ENCODE measurements around the gene GATAD1. TPM values are rescaled to one million over a fixed set of nuclear protein-coding genes. Genes with fewer than 3 reads are reported as not detected.
"Not testable (repeated sequence)": the region's sequence is repeated elsewhere in the genome, so short reads cannot be mapped to it uniquely, and the experiment has no call there.

The GATAD1 gene
- total RNA-seq, 1 experiment from 2014 or later, result 15.8 TPM

DNA sequence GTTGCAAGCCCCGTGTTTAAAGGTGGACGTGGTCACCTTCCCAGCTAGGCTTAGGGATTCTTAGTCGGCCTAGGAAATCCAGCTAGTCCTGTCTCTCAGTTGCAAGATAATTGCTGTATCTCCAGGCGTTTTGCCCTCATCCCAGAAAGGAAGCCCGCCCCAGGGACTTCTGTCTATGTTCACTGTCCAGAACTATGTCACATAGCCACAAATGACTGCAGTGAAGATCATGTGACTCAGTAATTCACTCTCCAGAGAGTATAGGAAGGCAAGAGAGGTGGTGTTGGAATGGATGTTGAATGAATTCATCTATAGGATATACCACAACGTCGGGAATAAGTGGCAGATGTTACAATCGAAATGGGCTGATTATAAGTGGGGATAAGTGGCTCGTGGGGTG is 30.8 kb downstream of the GATAD1 start:
- CTCF ChIA-PET, result no interaction called here
- BruUV-seq (replicated peaks), result no TSS peak

DNA sequence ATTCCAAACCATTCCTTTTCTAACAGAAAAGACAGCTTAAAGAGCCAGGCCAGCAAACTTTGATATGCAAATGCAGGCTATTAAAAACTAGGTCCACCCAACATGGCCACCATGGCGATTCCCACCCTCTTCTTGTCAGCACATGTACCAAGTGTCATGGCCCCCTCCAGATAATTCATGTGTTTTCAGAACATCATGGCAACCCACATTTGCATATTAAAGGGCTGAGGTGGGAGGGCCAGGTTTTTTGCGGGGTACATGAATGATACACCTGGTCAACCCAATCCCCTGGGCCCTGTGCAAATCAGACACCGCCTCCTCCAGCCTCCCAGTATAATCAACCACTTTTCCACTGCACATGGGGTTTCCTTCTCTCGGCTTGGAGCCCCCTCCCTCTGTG is 31.4 kb downstream of the GATAD1 start:
- BruUV-seq (replicated peaks), result no TSS peak
- Histone ChIP-seq H3K9me3 (ENCODE audit: low read length) (no peaks in the 10 kb centered on the region), H3F3A (ENCODE audit: low read length, unreplicated experiment) (no peaks in the 10 kb centered on the region), H3K9me2 (replicated peaks; ENCODE audit: low read length) (no peaks in the 10 kb centered on the region), H3K4me3 (ENCODE audit: low read length) (no peak overlapping the region), H3K79me2 (ENCODE audit: low read length) (no peaks in the 10 kb centered on the region), H2AFZ (ENCODE audit: low read length) (no peak overlapping the region), H3K27me3 (ENCODE audit: low read length) (no peaks in the 10 kb centered on the region), H4K20me1 (ENCODE audit: low read length) (no peaks in the 10 kb centered on the region), H3K36me3 (ENCODE audit: low read depth, low read length) (no peaks in the 10 kb centered on the region), H3K4me2 (ENCODE audit: low read length) (no peak overlapping the region), H3K9ac (ENCODE audit: low read length) (no peak overlapping the region), H3K4me1 (ENCODE audit: insufficient read depth, low read length) (peaks cover 4% of the 10 kb centered on the region; the same call in 1 of the 2 replicates), H3K27ac (ENCODE audit: low read length) (no peak overlapping the region)
- ATAC-seq (no peak), DNase-seq (no peak)
- CTCF ChIA-PET, result no interaction called here
- intact Hi-C loops (cut with micrococcal nuclease), result no loop called here
- TF ChIP-seq EZH2phosphoT487 (IDR thresholded peaks at IDR 0.05; ENCODE audit: borderline replicate concordance, low read length) (no peak), EZH2 (IDR thresholded peaks at IDR 0.05; ENCODE audit: low read length, unreplicated experiment) (no peak)
- TF ChIP-seq, protein P1, sequence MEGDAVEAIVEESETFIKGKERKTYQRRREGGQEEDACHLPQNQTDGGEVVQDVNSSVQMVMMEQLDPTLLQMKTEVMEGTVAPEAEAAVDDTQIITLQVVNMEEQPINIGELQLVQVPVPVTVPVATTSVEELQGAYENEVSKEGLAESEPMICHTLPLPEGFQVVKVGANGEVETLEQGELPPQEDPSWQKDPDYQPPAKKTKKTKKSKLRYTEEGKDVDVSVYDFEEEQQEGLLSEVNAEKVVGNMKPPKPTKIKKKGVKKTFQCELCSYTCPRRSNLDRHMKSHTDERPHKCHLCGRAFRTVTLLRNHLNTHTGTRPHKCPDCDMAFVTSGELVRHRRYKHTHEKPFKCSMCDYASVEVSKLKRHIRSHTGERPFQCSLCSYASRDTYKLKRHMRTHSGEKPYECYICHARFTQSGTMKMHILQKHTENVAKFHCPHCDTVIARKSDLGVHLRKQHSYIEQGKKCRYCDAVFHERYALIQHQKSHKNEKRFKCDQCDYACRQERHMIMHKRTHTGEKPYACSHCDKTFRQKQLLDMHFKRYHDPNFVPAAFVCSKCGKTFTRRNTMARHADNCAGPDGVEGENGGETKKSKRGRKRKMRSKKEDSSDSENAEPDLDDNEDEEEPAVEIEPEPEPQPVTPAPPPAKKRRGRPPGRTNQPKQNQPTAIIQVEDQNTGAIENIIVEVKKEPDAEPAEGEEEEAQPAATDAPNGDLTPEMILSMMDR (conservative IDR thresholded peaks at IDR 0.05; ENCODE audit: low read depth, low read length), result no peak
- POLR2A ChIA-PET (ENCODE audit: unreplicated experiment), result no interaction called here

More for the DNA sequence above, 30.8 kb downstream of the GATAD1 start:
- Histone ChIP-seq H3K9me2 (replicated peaks; ENCODE audit: low read length) (no peaks in the 10 kb centered on the region), H3K4me1 (ENCODE audit: insufficient read depth, low read length) (peaks cover 4% of the 10 kb centered on the region; the same call in 1 of the 2 replicates), H4K20me1 (ENCODE audit: low read length) (no peaks in the 10 kb centered on the region), H3K4me3 (ENCODE audit: low read length) (no peak overlapping the region), H2AFZ (ENCODE audit: low read length) (no peak overlapping the region), H3K4me2 (ENCODE audit: low read length) (no peak overlapping the region), H3K79me2 (ENCODE audit: low read length) (no peaks in the 10 kb centered on the region), H3K36me3 (ENCODE audit: low read depth, low read length) (no peaks in the 10 kb centered on the region), H3K9ac (ENCODE audit: low read length) (no peak overlapping the region), H3K27me3 (ENCODE audit: low read length) (no peaks in the 10 kb centered on the region), H3F3A (ENCODE audit: low read length, unreplicated experiment) (no peaks in the 10 kb centered on the region), H3K9me3 (ENCODE audit: low read length) (no peaks in the 10 kb centered on the region), H3K27ac (ENCODE audit: low read length) (no peak overlapping the region)
- no peak for ATAC-seq
- no peak for DNase-seq
- intact Hi-C loops (cut with micrococcal nuclease), result no loop called here
- POLR2A ChIA-PET (ENCODE audit: unreplicated experiment), result no interaction called here
- no peak for TF ChIP-seq EZH2phosphoT487 (IDR thresholded peaks at IDR 0.05; ENCODE audit: borderline replicate concordance, low read length)
- TF ChIP-seq EZH2 (IDR thresholded peaks at IDR 0.05; ENCODE audit: low read length, unreplicated experiment), result no peak
- TF ChIP-seq, protein P1 (conservative IDR thresholded peaks at IDR 0.05; ENCODE audit: low read depth, low read length), result no peak

DNA sequence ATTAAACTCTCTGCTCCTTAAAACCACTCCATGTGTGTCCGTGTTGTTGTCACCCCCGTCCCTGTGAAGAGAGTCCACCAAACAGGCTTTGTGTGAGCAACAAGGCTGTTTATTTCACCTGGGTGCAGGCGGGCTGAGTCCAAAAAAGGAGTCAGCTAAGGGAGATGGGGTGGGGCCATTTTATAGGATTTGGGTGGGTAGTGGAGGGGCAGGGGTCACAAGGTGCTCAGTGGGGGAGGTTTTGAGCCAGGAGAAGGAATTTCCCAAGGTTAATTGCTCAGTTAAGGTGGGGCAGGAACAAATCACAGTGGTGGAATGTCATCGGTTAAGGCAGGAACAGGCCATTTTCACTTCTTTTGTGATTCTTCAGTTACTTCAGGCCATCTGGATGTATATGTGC is 31.9 kb downstream of the GATAD1 start:
- intact Hi-C loops (cut with micrococcal nuclease); H2AFZ ChIP-seq (ENCODE audit: low read length); H3K79me2 ChIP-seq (ENCODE audit: low read length); ATAC-seq; H3K9ac ChIP-seq (ENCODE audit: low read length); H3K36me3 ChIP-seq (ENCODE audit: low read depth, low read length); H3F3A ChIP-seq (ENCODE audit: low read length, unreplicated experiment); BruUV-seq (replicated peaks); DNase-seq; H3K4me2 ChIP-seq (ENCODE audit: low read length); POLR2A ChIA-PET (ENCODE audit: unreplicated experiment); H3K27ac ChIP-seq (ENCODE audit: low read length); H4K20me1 ChIP-seq (ENCODE audit: low read length); H3K4me3 ChIP-seq (ENCODE audit: low read length); H3K4me1 ChIP-seq (ENCODE audit: insufficient read depth, low read length); H3K9me2 ChIP-seq (replicated peaks; ENCODE audit: low read length); H3K9me3 ChIP-seq (ENCODE audit: low read length); CTCF ChIA-PET; H3K27me3 ChIP-seq (ENCODE audit: low read length): not testable (repeated sequence)

DNA sequence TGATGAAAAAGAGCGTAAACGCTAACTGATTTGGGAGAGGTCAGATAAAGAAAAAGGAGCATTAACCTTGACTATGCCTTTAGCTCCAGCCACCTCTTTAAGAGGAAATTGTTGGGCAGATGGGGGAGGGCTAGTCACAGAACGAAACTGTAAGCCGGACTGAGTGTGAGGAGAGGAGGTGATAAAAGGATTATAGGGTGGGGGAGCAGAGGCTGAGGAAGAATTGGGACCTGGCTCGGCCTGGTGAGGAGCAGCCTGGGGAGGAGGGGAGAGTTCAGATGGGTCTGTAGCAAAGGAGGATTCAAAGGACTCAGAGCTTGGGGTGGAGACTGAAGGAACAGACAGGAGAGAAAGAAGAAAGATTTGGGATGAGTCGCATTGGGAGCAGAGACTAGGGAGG is 36.3 kb downstream of the GATAD1 start:
- H3K27ac ChIP-seq (ENCODE audit: low read length); ATAC-seq; H3F3A ChIP-seq (ENCODE audit: low read length, unreplicated experiment); H3K9me3 ChIP-seq (ENCODE audit: low read length); H3K4me2 ChIP-seq (ENCODE audit: low read length); H3K36me3 ChIP-seq (ENCODE audit: low read depth, low read length); DNase-seq; H4K20me1 ChIP-seq (ENCODE audit: low read length); H2AFZ ChIP-seq (ENCODE audit: low read length); CTCF ChIA-PET; H3K27me3 ChIP-seq (ENCODE audit: low read length); H3K9ac ChIP-seq (ENCODE audit: low read length); intact Hi-C loops (cut with micrococcal nuclease); H3K4me1 ChIP-seq (ENCODE audit: insufficient read depth, low read length); POLR2A ChIA-PET (ENCODE audit: unreplicated experiment); H3K4me3 ChIP-seq (ENCODE audit: low read length); H3K79me2 ChIP-seq (ENCODE audit: low read length); H3K9me2 ChIP-seq (replicated peaks; ENCODE audit: low read length); BruUV-seq (replicated peaks): not testable (repeated sequence)

DNA sequence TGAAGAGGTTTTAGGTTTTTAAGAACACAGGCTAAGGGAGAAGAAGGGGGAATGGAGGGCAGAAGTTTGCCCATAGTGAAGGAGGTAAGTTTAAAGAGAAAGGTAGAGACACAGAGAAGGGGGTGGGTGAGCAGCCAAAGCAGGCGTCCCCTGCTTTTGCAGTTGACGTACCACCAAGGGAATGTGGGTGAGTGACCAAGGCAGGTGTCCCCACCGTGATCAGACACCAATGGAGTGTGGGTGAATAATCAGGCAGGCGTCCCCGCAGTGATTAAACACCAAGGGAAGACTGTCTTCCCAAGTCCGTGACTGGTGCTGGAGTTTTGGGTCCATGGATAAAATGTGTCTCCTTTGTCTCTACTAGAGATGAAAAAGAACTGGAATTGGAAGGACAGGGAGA is 36.9 kb downstream of the GATAD1 start:
- CTCF ChIA-PET; BruUV-seq (replicated peaks); H3K79me2 ChIP-seq (ENCODE audit: low read length); H3K9me2 ChIP-seq (replicated peaks; ENCODE audit: low read length); H3K27ac ChIP-seq (ENCODE audit: low read length); H2AFZ ChIP-seq (ENCODE audit: low read length); ATAC-seq; H3K27me3 ChIP-seq (ENCODE audit: low read length); H3K4me3 ChIP-seq (ENCODE audit: low read length); H3F3A ChIP-seq (ENCODE audit: low read length, unreplicated experiment); H3K4me1 ChIP-seq (ENCODE audit: insufficient read depth, low read length); H3K4me2 ChIP-seq (ENCODE audit: low read length); H3K9me3 ChIP-seq (ENCODE audit: low read length); intact Hi-C loops (cut with micrococcal nuclease); POLR2A ChIA-PET (ENCODE audit: unreplicated experiment); H3K36me3 ChIP-seq (ENCODE audit: low read depth, low read length); H4K20me1 ChIP-seq (ENCODE audit: low read length); DNase-seq; H3K9ac ChIP-seq (ENCODE audit: low read length): not testable (repeated sequence)
